ENCODE measurements around the gene CSN2. TPM values are rescaled to one million over a fixed set of nuclear protein-coding genes. Genes with fewer than 3 reads are reported as not detected.

CSN2 gene
- total RNA-seq, 4 donors from 2014 or later = not detected

- Histone ChIP-seq H3K27me3 (no peaks in the 10 kb centered on the region), H3K27ac (no peak overlapping the region), H3K4me3 (no peak overlapping the region), H3K4me1 (no peaks in the 10 kb centered on the region), H3K9me3 (no peaks in the 10 kb centered on the region), H3K36me3 (no peaks in the 10 kb centered on the region)
- TF ChIP-seq CTCF (IDR thresholded peaks at IDR 0.05) = no peak
- TF ChIP-seq POLR2A (IDR thresholded peaks at IDR 0.05) = no peak
- DNase-seq = no peak
Measured at GRCh38 chr4:69920874-69921273, 44.7 kb downstream of the CSN2 start.

- no peak overlapping the region for H3K27ac ChIP-seq
- H3K4me3 ChIP-seq = no peak overlapping the region
- no peaks in the 10 kb centered on the region for H3K27me3 ChIP-seq
- H3K9me3 ChIP-seq = no peaks in the 10 kb centered on the region
- no peaks in the 10 kb centered on the region for H3K4me1 ChIP-seq
- no peak for DNase-seq
- no peaks in the 10 kb centered on the region for H3K36me3 ChIP-seq
- no peak for TF ChIP-seq CTCF (IDR thresholded peaks at IDR 0.05)
- no peak for TF ChIP-seq POLR2A (IDR thresholded peaks at IDR 0.05)
Measured at GRCh38 chr4:69910016-69910782, 55.3 kb downstream of the CSN2 start.

- TF ChIP-seq POLR2A (IDR thresholded peaks at IDR 0.05) = no peak
- TF ChIP-seq CTCF (IDR thresholded peaks at IDR 0.05) = no peak
- no peaks in the 10 kb centered on the region for H3K36me3 ChIP-seq
- H3K4me3 ChIP-seq = no peak overlapping the region
- no peaks in the 10 kb centered on the region for H3K9me3 ChIP-seq
- no peaks in the 10 kb centered on the region for H3K4me1 ChIP-seq
- no peak for DNase-seq
- H3K27me3 ChIP-seq = no peaks in the 10 kb centered on the region
- no peak overlapping the region for H3K27ac ChIP-seq
Measured at GRCh38 chr4:69909195-69909594, 56.3 kb downstream of the CSN2 start.

- Histone ChIP-seq H3K4me3 (no peak overlapping the region), H3K9me3 (no peaks in the 10 kb centered on the region), H3K36me3 (no peaks in the 10 kb centered on the region), H3K4me1 (no peaks in the 10 kb centered on the region), H3K27me3 (no peaks in the 10 kb centered on the region), H3K27ac (no peak overlapping the region)
- no peak for DNase-seq
- no peak for TF ChIP-seq POLR2A (IDR thresholded peaks at IDR 0.05)
- no peak for TF ChIP-seq CTCF (IDR thresholded peaks at IDR 0.05)
Measured at GRCh38 chr4:69907151-69907550, 58.4 kb downstream of the CSN2 start.

Other genes starting within 250 kb of the CSN2 start
- gene SULT1B1, start 205.1 kb downstream of the CSN2 start, total RNA-seq = 100 to 1,000 TPM in 2 of 4 donors, 10 to 100 TPM in 2; 15.7 to 137 (median 99.9) TPM
- 10 to 100 TPM in 3 of 4 donors, 1 to 10 TPM in 1; 8.3 to 67.3 (median 44.1) TPM for gene SULT1E1, start 105.6 kb downstream of the CSN2 start, total RNA-seq
- gene CSN1S1, start 34.7 kb downstream of the CSN2 start, total RNA-seq = not detected
- not detected for gene STATH, start 30.2 kb upstream of the CSN2 start, total RNA-seq
- not detected for gene HTN3, start 62.7 kb upstream of the CSN2 start, total RNA-seq
- not detected for gene HTN1, start 84.7 kb upstream of the CSN2 start, total RNA-seq
- gene PRR27, start 188.5 kb upstream of the CSN2 start, total RNA-seq = not detected
- gene ODAM, start 230.0 kb upstream of the CSN2 start, total RNA-seq = not detected